IgD-negative memory B cell (primary cell): ENCODE data around the gene AP1S2. TPM values are rescaled to one million over a fixed set of nuclear protein-coding genes. Genes with fewer than 3 reads are reported as not detected.

ENCODE experiments used
- H3K27ac Mint-ChIP-seq, 3 donors: one replicate each; pipeline ENCODE4 v1.8.0; 2020 to 2022; ENCODE audit warnings: mild to moderate bottlenecking in 3 of 3, mixed read lengths in 3 of 3, moderate library complexity in 1 of 3
- H3K27me3 Mint-ChIP-seq: one replicate; pipeline ENCODE4 v1.8.0; 2021; ENCODE audit warnings: mixed read lengths
- H3K36me3 Mint-ChIP-seq: one replicate; pipeline ENCODE4 v1.8.0; 2020; ENCODE audit warnings: mild to moderate bottlenecking, mixed read lengths
- H3K4me1 Mint-ChIP-seq, 3 donors: one replicate each; pipeline ENCODE4 v1.8.0; 2020 to 2022; ENCODE audit warnings: mixed read lengths in 3 of 3, mild to moderate bottlenecking in 1 of 3
- H3K4me3 Mint-ChIP-seq, 4 donors: one replicate each; pipeline ENCODE4 v1.8.0; 2020 to 2022; ENCODE audit warnings: mild to moderate bottlenecking in 4 of 4, mixed read lengths in 4 of 4, moderate library complexity in 3 of 4
- H3K9me3 Mint-ChIP-seq, 3 donors: one replicate each; pipeline ENCODE4 v1.8.0; 2020 to 2021; ENCODE audit warnings: mixed read lengths in 3 of 3, mild to moderate bottlenecking in 1 of 3
- polyA plus RNA-seq: library from polyadenylated mRNA; unstranded; fragments of 300-500 nt; fragmentation: Illumina TruSeq; gene quantifications from one replicate; pipeline ENCODE4 v1.2.3, GENCODE V29; 2021

AP1S2 gene
- polyA plus RNA-seq, 1 donor from 2014 or later: 80.7 TPM

- Mint-ChIP-seq H3K9me3 (no peaks in the 10 kb centered on the region), H3K27me3 (no peaks in the 10 kb centered on the region), H3K4me3 (no peak overlapping the region), H3K36me3 (no peaks in the 10 kb centered on the region), H3K4me1 (peaks cover 0 to 20% (median 4%) of the 10 kb centered on the region in 3 donors), H3K27ac (no peak overlapping the region)
Measured at GRCh38 chrX:15808254-15808653, 46.4 kb downstream of the AP1S2 start.

DNA sequence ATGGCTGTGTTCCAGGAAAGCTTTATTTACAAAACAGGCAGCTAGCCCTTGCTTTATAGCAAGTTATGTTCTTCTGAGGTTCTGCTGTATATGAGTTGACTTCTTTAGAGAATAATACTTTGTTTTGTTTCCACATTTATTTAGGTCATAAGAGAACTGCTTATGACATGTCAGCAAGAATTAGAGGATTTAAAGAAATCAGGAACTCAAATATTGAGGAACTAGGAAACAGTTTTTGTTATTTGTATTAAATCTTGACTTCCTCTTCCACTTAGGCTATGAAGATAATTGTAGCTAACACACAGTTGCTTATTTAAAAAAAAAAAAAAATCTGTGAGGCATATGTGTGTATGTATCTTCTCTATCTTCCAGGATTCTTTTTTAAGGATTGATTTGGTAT lies 50.0 kb downstream of the AP1S2 start:
- Mint-ChIP-seq H3K27me3 (no peaks in the 10 kb centered on the region), H3K36me3 (no peaks in the 10 kb centered on the region), H3K4me1 (peaks cover 2 to 20% (median 10%) of the 10 kb centered on the region in 3 donors), H3K27ac (no peak overlapping the region), H3K4me3 (no peak overlapping the region), H3K9me3 (no peaks in the 10 kb centered on the region)

DNA sequence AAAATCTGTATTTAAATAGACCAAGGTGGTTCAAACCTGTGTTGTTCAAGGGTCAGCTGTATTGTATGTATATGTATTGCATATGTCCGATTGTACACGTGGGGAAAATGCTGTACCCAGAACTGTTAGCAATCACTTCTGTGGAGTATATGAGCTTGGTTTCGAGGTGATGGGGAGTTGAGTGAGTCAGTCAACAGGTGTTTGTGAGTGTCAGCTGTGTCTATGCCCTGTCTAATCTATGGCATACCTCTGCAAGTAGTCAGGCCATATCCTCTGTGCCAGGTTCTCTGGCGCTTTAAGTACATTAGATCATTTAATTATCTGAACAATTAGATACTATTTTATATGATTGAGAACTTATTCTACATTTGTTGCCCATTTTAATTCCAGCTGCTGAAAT lies 56.9 kb downstream of the AP1S2 start:
- H3K4me1 Mint-ChIP-seq: peaks cover 14 to 30% (median 25%) of the 10 kb centered on the region in 3 donors
- no peak overlapping the region for H3K4me3 Mint-ChIP-seq
- H3K9me3 Mint-ChIP-seq: no peaks in the 10 kb centered on the region
- no peaks in the 10 kb centered on the region for H3K27me3 Mint-ChIP-seq
- peaks cover 2% of the 10 kb centered on the region for H3K36me3 Mint-ChIP-seq
- H3K27ac Mint-ChIP-seq: no peak overlapping the region

GRCh38 chrX:15790769-15791290 lies 63.8 kb downstream of the AP1S2 start:
- no peaks in the 10 kb centered on the region for H3K27me3 Mint-ChIP-seq
- H3K4me3 Mint-ChIP-seq: no peak overlapping the region
- no peaks in the 10 kb centered on the region for H3K9me3 Mint-ChIP-seq
- no peak overlapping the region for H3K27ac Mint-ChIP-seq
- peaks cover under 1 to 19% (median 11%) of the 10 kb centered on the region in 3 donors for H3K4me1 Mint-ChIP-seq
- peaks cover 2% of the 10 kb centered on the region for H3K36me3 Mint-ChIP-seq

- Mint-ChIP-seq H3K36me3 (peaks cover 3% of the 10 kb centered on the region), H3K9me3 (no peaks in the 10 kb centered on the region), H3K4me1 (peaks cover 0 to 17% (median 12%) of the 10 kb centered on the region in 3 donors), H3K27ac (no peak within 1 kb of the TSS), H3K4me3 (no peak within 1 kb of the TSS), H3K27me3 (no peaks in the 10 kb centered on the region)
Measured at GRCh38 chrX:15789979-15790768, 64.4 kb downstream of the AP1S2 start, which contains the start of gene ZRSR2. TSS of gene ZRSR2 (plus strand) at chrX:15790484. CDS start at chrX:15790496, 12 bp downstream.

DNA sequence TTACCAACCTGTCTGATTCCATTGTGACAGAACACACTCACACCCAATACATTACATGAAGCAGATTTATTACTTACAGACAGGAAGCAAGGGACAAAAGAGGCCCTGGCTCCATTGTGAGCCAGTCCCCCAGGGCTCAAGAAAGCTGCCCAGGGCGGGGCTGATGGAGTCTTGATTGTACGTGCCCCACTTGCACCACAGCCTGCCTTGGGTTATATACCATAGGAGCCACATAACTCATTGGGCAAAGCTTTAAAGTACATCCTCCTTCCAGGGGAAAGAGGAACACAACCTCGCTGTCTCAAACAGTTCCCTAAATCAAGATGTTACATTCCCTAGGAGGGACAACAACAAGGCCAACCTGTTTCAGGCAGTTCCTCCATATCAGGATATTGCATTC lies 67.7 kb downstream of the AP1S2 start:
- H3K4me1 Mint-ChIP-seq: peaks cover 6 to 10% (median 9%) of the 10 kb centered on the region in 3 donors
- peak overlapping the region in 1 of 4 donors; percentile 82 for H3K4me3 Mint-ChIP-seq
- H3K9me3 Mint-ChIP-seq: no peaks in the 10 kb centered on the region

GRCh38 chrX:15785176-15785750 lies 69.3 kb downstream of the AP1S2 start:
- Mint-ChIP-seq H3K9me3 (no peaks in the 10 kb centered on the region), H3K27me3 (no peaks in the 10 kb centered on the region), H3K4me3 (peak overlapping the region in 1 of 4 donors; percentile 28), H3K36me3 (peaks cover 3% of the 10 kb centered on the region), H3K27ac (no peak overlapping the region), H3K4me1 (peaks cover 7 to 13% (median 10%) of the 10 kb centered on the region in 3 donors)

More for the DNA sequence above, 67.7 kb downstream of the AP1S2 start:
- peaks cover 3% of the 10 kb centered on the region for H3K36me3 Mint-ChIP-seq
- H3K27me3 Mint-ChIP-seq: no peaks in the 10 kb centered on the region
- H3K27ac Mint-ChIP-seq: no peak overlapping the region

DNA sequence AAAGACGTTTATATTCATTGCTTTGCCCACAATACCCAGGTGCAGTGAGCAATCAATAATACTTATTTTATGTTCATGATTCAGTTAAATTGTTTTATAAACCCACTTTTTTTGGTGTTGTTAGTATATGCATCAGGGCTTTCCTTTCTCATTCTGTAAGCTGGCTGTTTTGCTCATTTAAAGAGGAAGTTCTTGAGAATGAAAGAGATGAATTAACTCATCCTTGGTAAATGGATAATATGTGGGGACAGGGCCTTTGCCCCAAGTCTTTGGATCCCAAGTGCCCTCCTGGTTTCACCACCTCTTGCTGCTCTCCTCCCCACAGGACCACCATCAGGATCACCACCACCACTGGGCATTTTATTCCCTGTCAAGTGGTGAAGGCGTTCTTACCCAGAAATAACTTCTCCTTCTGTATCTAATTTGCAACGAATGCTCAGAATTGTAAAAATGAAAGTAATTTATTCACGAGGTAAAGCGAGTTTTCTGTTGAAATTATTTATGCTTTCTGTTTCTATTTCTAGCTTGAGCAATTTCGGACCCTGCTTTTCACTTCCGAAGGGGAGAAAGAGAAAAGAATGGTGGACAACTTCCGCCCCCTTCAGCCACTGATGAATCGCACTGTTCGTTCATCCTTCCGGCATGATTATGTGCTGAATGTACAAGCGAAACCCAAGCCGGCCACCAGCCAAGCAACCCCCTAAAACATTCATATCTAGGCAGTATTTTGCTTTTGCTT lies 72.5 kb downstream of the AP1S2 start:
- H3K36me3 Mint-ChIP-seq: peaks cover 3% of the 10 kb centered on the region
- H3K4me1 Mint-ChIP-seq: peaks cover 7 to 13% (median 10%) of the 10 kb centered on the region in 3 donors
- no peaks in the 10 kb centered on the region for H3K9me3 Mint-ChIP-seq
- peak overlapping the region; percentile 85 to 97 (median 92) for H3K4me3 Mint-ChIP-seq
- H3K27ac Mint-ChIP-seq: peak overlapping the region; percentile 88 to 99 (median 97)
- no peaks in the 10 kb centered on the region for H3K27me3 Mint-ChIP-seq

Other genes with a start within 250 kb of the AP1S2 start
- gene CLTRN, start 190.0 kb downstream of the AP1S2 start, polyA plus RNA-seq: not detected
- 25.0 TPM for gene CA5B, start 116.5 kb downstream of the AP1S2 start, polyA plus RNA-seq
- 43.8 TPM for gene ZRSR2, start 64.3 kb downstream of the AP1S2 start, polyA plus RNA-seq